Activated naive CD8-positive, alpha-beta T cell treated with anti-CD3 and anti-CD28 coated beads, Interleukin-2, amount 50 U/mL, for 24 hours (primary cell): Measurements from ENCODE around the gene TSPAN5.
"Not testable (repeated sequence)": the region's sequence is repeated elsewhere in the genome, so short reads cannot be mapped to it uniquely, and the experiment has no call there.

Experiments
- ATAC-seq: fragments of 150-1000 bp; cut with Tn5 transposase; one replicate; pipeline ENCODE4 v1.10.0; 2021
- DNase-seq: peaks from one replicate; pipeline ENCODE4 v3.0.0; 2021
- H3K27ac Mint-ChIP-seq: one replicate; pipeline ENCODE4 v1.8.0; 2021; ENCODE audit warnings: mild to moderate bottlenecking, mixed read lengths
- H3K27me3 Mint-ChIP-seq: one replicate; pipeline ENCODE4 v1.8.0; 2021; ENCODE audit warnings: mixed read lengths
- H3K36me3 Mint-ChIP-seq: one replicate; pipeline ENCODE4 v1.8.0; 2021; ENCODE audit warnings: low read depth, mixed read lengths
- H3K4me1 Mint-ChIP-seq: one replicate; pipeline ENCODE4 v1.8.0; 2021; ENCODE audit warnings: mixed read lengths
- H3K4me3 Mint-ChIP-seq: one replicate; pipeline ENCODE4 v1.8.0; 2021; ENCODE audit warnings: mild to moderate bottlenecking, moderate library complexity, mixed read lengths
- H3K9me3 Mint-ChIP-seq: one replicate; pipeline ENCODE4 v1.8.0; 2021; ENCODE audit warnings: mixed read lengths

Gene TSPAN5

DNA sequence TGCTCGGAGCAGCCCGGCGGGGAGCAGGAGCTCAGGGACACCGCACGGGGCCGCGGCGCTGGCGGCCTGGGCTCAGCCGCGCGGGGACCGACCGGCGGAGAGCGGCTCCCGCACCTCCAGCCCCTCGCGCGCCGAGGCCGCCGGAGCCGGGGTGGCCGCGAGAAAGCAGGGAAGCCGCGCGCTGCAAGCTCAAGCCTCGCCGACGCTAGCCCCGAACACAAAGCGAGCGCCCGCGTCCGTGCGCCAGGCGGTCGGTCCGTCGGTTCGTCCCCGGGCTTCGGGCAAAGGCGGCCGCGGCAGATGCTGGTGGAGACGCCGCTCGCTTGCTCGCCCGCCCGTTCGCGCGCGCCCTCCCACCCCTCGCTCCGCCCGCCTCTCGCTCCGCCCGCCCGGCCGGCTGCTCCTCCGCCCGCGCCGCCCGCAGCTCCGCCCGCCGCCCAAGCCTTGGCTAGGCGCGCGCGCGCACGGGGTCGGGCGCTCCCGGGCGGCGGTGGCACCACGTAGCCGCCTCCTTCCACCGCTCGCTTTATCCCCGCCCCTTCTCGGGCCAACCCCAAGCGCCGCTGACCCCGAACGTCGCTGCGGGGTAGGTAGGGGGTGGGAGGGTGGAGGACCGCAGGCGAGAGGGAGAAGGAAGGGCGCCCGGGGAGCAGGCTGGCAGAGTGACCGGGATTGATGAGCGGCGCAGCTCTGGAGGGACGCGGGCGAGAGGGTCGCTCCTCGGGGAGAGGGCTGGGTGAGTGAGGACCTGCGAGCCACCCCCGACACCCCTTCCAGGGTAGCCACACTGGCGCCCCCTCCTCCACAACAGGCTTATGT lies at the start of gene TSPAN5:
Gene TSPAN5, minus strand, starts transcription at position 325 of the 819 bp plus-strand sequence.
- Mint-ChIP-seq H3K36me3 (peaks cover 1% of the 10 kb centered on the region), H3K27me3 (no peaks in the 10 kb centered on the region), H3K4me3 (peak within 1 kb of the TSS; percentile 96), H3K27ac (peak within 1 kb of the TSS; percentile 73), H3K4me1 (peaks cover 81% of the 10 kb centered on the region), H3K9me3 (no peaks in the 10 kb centered on the region)
- peak; percentile 87 for DNase-seq
- ATAC-seq, result peak; percentile 64

DNA sequence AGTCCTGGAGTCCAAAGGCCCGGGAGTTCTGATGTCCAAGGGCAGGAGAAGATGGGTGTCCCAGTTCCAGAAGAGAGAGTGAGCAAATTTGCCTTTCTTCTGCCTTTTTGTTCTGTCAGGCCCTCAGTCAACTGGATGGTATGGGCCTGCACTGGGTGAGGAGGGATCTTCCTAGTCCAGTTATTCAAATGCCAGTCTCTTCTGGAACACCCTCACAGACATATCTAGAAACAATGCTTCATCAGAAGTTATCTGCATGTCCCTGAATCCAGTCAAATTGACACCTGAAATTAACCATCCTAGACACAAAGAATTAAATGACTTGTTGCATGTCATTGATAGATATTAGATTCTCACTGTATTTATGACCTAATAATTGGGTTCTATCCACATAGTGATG lies 48.5 kb upstream of the TSPAN5 start:
- no peak overlapping the region for H3K27ac Mint-ChIP-seq
- DNase-seq, result no peak

DNA sequence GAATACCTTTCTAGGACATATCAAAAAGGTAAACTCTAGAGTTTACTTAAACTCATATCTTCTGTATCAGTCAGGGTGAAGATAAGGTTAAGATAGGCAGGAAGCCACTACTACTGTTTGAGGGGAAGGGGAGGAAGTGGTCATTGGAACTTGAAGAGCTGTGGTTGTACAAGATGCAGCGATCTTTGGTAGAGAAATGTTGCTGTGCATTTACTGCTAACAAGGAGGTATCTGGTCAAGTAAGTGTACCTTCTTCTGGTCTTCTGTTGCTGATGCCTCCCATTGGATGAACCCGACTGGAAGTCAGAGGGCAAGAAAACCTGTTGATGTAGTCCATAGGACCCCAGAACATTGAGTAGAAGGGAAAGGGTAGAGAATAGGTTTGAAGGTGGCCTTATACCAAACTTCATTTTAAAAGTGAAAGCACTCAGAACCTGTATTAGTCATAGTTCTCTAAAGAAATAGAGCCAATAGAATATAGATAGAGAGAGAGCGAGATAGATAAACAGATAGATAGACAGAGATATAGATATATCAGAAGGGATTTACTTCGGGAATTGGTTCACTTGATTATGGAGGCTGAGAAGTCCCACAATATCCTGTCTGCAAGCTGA lies 47.9 kb upstream of the TSPAN5 start:
- Mint-ChIP-seq H3K9me3 (peaks cover 30% of the 10 kb centered on the region), H3K4me3 (peak overlapping the region; percentile 66), H3K4me1 (peaks cover 25% of the 10 kb centered on the region), H3K27me3 (no peaks in the 10 kb centered on the region), H3K36me3 (peaks cover 7% of the 10 kb centered on the region), H3K27ac (peak overlapping the region; percentile 70)
- no peak for DNase-seq
- ATAC-seq, result peak; percentile 80

More for the DNA sequence above, 48.5 kb upstream of the TSPAN5 start:
- peaks cover 30% of the 10 kb centered on the region for H3K9me3 Mint-ChIP-seq
- peaks cover 25% of the 10 kb centered on the region for H3K4me1 Mint-ChIP-seq
- no peak for ATAC-seq
- H3K27me3 Mint-ChIP-seq, result no peaks in the 10 kb centered on the region
- peaks cover 7% of the 10 kb centered on the region for H3K36me3 Mint-ChIP-seq
- H3K4me3 Mint-ChIP-seq, result peak overlapping the region; percentile 66

GRCh38 chr4:98705586-98705985 lies 47.2 kb upstream of the TSPAN5 start:
- ATAC-seq, H3K4me3 Mint-ChIP-seq, H3K36me3 Mint-ChIP-seq, DNase-seq, H3K27me3 Mint-ChIP-seq: not testable (repeated sequence)
- Mint-ChIP-seq H3K9me3 (peaks cover 30% of the 10 kb centered on the region), H3K4me1 (peaks cover 25% of the 10 kb centered on the region), H3K27ac (peak overlapping the region; percentile 70)

DNA sequence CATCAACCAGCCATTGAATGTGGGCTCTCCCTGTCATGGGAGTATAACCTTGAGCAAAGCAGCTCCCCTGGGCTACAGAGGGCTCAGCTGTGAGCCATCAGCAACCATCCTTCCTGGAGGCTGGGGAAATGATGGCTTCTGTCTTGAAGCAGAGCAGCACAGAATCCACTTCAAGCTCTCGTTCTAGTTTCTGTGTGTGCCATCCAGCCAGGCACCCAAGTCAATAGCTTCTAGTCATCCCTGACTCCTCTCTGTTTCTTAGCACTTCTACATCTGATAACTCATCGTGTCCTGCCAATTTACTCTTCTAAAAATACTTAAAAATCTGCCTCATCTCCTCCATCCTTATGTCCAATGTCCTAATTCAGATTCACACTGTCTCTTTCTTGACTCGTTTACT lies 42.2 kb upstream of the TSPAN5 start:
- Mint-ChIP-seq H3K4me3 (no peak overlapping the region), H3K9me3 (peaks cover 19% of the 10 kb centered on the region), H3K27me3 (no peaks in the 10 kb centered on the region), H3K4me1 (peaks cover 5% of the 10 kb centered on the region), H3K36me3 (peaks cover 5% of the 10 kb centered on the region), H3K27ac (no peak overlapping the region)
- DNase-seq (no peak), ATAC-seq (no peak)

- H3K36me3 Mint-ChIP-seq, result no peaks in the 10 kb centered on the region
- DNase-seq (no peak), ATAC-seq (no peak)
- no peak overlapping the region for H3K4me3 Mint-ChIP-seq
- peaks cover 11% of the 10 kb centered on the region for H3K9me3 Mint-ChIP-seq
- peaks cover 15% of the 10 kb centered on the region for H3K4me1 Mint-ChIP-seq
- H3K27me3 Mint-ChIP-seq, result no peaks in the 10 kb centered on the region
- H3K27ac Mint-ChIP-seq, result no peak overlapping the region
These were observed 35.7 kb upstream of the TSPAN5 start for GRCh38 chr4:98694076-98694475.

DNA sequence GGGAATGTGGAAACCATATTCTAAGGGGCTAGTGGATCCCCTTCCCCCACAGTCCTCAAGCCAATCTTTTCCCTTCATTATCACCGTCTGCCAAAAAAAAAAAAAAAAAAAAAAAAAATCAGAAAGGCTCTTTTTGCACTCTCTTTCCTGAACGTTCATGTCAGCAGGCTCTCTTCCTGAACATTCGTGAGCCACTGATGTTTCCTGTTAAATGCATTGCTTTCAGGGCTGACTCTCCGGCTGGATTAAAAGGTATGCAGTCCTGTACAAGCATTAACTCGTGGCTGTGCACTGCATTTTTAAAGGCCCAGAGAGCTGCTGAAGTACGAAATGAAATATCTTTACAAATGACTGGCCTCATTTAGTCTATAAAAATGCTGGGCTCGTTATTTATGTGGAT lies 34.0 kb upstream of the TSPAN5 start:
- peaks cover 32% of the 10 kb centered on the region for H3K4me1 Mint-ChIP-seq
- DNase-seq (no peak), ATAC-seq (no peak)
- no peak overlapping the region for H3K27ac Mint-ChIP-seq
- no peaks in the 10 kb centered on the region for H3K27me3 Mint-ChIP-seq
- H3K36me3 Mint-ChIP-seq, result no peaks in the 10 kb centered on the region
- H3K4me3 Mint-ChIP-seq, result no peak overlapping the region
- peaks cover 6% of the 10 kb centered on the region for H3K9me3 Mint-ChIP-seq

GRCh38 chr4:98691588-98691987 lies 33.2 kb upstream of the TSPAN5 start:
- Mint-ChIP-seq H3K27ac (no peak overlapping the region), H3K36me3 (no peaks in the 10 kb centered on the region), H3K9me3 (peaks cover 6% of the 10 kb centered on the region), H3K4me1 (peaks cover 33% of the 10 kb centered on the region), H3K4me3 (no peak overlapping the region), H3K27me3 (no peaks in the 10 kb centered on the region)
- no peak for DNase-seq
- ATAC-seq, result no peak

DNA sequence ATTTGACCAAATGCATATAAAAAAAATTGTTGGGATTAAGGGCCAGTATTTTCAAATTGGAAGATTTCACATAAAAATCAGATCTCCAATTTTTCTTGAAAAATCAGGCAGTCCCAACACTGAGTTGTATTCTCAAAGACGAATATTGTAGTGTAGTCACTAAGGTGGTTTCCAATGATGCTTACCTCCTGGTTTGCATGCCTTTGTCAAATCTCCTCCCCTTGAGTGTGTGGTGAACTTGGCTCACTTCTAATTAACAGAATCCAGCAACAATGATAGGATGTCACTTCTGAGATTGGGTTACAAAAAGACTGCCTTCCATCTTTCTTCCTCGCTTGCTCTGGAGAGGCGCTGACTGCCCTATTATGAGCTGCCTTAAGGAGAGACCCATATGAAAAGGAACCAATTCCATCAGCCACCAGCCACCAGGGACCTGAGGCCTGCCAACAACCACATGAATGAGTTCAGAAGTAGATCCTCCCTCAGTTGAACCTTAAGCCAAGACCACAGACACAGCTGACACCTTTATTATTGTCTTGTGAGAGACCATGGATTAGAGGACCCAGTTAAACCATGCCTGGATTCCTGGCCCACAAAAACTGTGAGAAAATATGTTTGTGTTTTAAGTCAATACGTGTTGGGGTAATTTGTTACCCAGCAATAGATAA lies 31.2 kb upstream of the TSPAN5 start:
- Mint-ChIP-seq H3K27me3 (no peaks in the 10 kb centered on the region), H3K27ac (peak overlapping the region; percentile 53), H3K9me3 (peaks cover 6% of the 10 kb centered on the region), H3K36me3 (no peaks in the 10 kb centered on the region), H3K4me3 (no peak overlapping the region), H3K4me1 (peaks cover 38% of the 10 kb centered on the region)
- ATAC-seq (peak; percentile 6), DNase-seq (no peak)

DNA sequence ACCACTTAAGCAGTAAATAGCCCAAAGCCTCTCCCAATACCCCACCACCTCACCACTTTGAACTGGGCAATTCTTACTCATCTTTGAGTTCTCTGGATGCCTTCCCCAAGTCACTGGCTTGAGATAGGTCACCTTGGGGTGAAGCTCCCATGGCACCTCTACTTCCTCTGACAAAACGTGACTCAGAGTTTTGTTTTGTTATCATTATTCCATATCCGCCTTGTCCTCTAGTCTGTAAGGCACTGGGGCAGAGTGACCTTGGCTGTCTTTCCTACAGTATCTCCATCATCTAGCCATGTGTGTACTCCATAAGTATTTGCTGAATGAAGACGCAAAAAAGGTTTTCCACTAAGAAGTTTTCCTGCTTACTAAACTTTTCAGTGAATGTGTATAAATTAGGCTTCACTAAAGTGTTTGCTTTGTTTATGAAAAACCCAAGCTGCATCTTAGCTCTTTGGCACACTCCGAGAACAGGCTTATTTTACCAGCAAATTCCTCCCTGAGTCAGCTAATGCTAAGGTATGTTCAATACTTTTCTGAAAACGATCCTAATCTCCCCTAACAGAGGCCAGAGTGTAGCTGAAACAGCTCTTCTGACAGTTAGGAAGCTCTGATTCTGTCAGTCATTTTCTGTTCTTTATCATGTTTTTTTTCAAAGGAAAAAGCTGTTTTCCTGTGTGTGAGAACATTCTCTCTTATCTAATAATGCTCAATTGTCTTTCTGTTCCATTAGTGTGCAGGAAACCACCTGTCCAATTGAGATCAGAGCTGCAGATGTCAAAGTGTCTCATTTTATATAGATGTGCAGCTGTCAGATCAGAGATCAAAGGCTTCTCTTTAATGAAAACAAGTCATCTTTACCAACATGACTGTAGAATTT lies 30.2 kb upstream of the TSPAN5 start:
- Mint-ChIP-seq H3K27me3 (no peaks in the 10 kb centered on the region), H3K36me3 (no peaks in the 10 kb centered on the region), H3K27ac (peak overlapping the region; percentile 53), H3K4me1 (peaks cover 38% of the 10 kb centered on the region), H3K4me3 (no peak overlapping the region), H3K9me3 (peaks cover 6% of the 10 kb centered on the region)
- no peak for DNase-seq
- ATAC-seq, result peak; percentile 92

GRCh38 chr4:98687876-98688275 lies 29.5 kb upstream of the TSPAN5 start:
- Mint-ChIP-seq H3K4me1 (peaks cover 38% of the 10 kb centered on the region), H3K27me3 (no peaks in the 10 kb centered on the region), H3K4me3 (no peak overlapping the region), H3K27ac (no peak overlapping the region), H3K36me3 (no peaks in the 10 kb centered on the region), H3K9me3 (peaks cover 6% of the 10 kb centered on the region)
- ATAC-seq, result no peak
- no peak for DNase-seq

DNA sequence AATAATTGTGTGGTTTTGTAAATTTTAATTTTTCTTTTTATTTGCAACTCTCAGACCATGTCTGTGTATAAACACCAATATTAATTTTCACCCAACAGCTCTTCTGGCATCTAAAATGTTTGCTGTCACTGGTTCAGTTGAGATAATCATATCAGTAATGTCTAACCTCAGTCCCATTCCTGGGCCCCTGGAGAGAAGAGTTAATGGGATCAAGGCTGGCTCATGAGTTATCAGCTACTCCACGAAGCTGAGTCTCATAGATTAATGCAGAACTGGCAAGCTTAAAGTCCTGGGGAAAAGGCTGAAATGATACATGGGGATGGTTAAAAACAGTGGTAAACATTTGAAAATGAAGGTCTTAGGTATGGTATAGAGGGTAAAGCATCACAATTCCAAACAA lies 28.4 kb upstream of the TSPAN5 start:
- Mint-ChIP-seq H3K4me1 (peaks cover 38% of the 10 kb centered on the region), H3K36me3 (no peaks in the 10 kb centered on the region), H3K4me3 (no peak overlapping the region), H3K9me3 (peaks cover 6% of the 10 kb centered on the region), H3K27me3 (no peaks in the 10 kb centered on the region), H3K27ac (peak overlapping the region; percentile 22)
- ATAC-seq, result no peak
- DNase-seq, result no peak

DNA sequence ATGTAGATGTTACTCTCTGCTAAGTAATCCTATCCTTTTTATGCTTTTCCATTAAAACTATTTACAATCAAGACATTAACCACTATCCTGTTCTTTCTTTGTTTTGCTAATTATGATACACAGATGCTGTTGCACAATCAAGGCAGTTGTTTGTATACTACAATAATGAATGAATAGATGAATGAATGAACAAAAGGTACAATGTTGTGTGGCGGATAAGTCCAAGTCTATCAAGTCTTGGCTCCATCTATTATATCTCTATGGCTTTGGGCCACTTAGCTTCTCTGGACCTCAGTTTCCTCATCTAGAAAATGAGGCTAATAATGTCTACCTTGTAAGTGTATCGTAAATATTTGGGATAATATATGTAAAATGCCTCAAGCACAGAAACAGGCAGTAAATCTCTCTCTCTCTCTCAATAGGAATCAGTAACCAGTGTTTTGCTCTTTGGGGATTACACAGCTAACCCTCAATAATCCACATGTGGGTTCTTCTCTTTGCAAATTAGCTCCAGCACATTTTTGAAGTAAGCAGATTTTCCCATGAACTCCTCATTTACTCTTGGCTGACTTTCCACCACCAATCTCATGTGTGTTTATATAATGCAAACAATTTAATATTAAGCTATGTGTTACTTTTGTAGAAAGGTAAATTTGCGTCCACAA lies 27.8 kb upstream of the TSPAN5 start:
- Mint-ChIP-seq H3K4me3 (no peak overlapping the region), H3K4me1 (peaks cover 38% of the 10 kb centered on the region)
- no peak for ATAC-seq

More for the DNA sequence above, 27.8 kb upstream of the TSPAN5 start:
- no peak for DNase-seq
- H3K27me3 Mint-ChIP-seq, result no peaks in the 10 kb centered on the region
- no peaks in the 10 kb centered on the region for H3K36me3 Mint-ChIP-seq
- no peak overlapping the region for H3K27ac Mint-ChIP-seq
- peaks cover 6% of the 10 kb centered on the region for H3K9me3 Mint-ChIP-seq
